Measurements from ENCODE around the gene RIMS3. TPM values are rescaled to one million over a fixed set of nuclear protein-coding genes. Genes with fewer than 3 reads are reported as not detected.
A peak's percentile ranks its signal among the peaks of the same experiment; 100 is the strongest.

The RIMS3 gene
- total RNA-seq (2021; ENCODE audit: unreplicated experiment): 9.0 TPM
- polyA plus RNA-seq (2012): 3.8 and 4.0 TPM in 2 replicates
- Bru-seq, nascent RNA: percentile 43 among the genes with signal in this experiment
- BruChase-seq, experiment 1, labeled RNA remaining after a 6-hour chase: percentile 53 among the genes with signal in this experiment
- BruChase-seq, experiment 2, labeled RNA remaining after a 2-hour chase: percentile 55 among the genes with signal in this experiment
- long read RNA-seq, full-length matches to known transcripts: 1 of 8 reads
- long read RNA-seq, partial matches to known transcripts: 0 of 8 reads
- long read RNA-seq, other reads (novel, unspliced or antisense): 7 of 8 reads

GRCh38 chr1:40665335-40666171 lies at the start of gene RIMS3:
Gene RIMS3, minus strand, starts transcription at chr1:40665682. Its CDS starts 23,757 bp downstream, at chr1:40641925.
- H3K27me3 ChIP-seq (ENCODE audit: insufficient read depth, low read length): no peaks in the 10 kb centered on the region
- peak within 1 kb of the TSS; percentile 53 to 71 for H3K4me3 ChIP-seq (replicated peaks in 1 of 2; ENCODE audit: low read depth in 1 of 2, low read length in 2 of 2)
- peak within 1 kb of the TSS; percentile 69 for H3K9ac ChIP-seq (ENCODE audit: low read length)
- ChIA-PET CTCF (interaction anchor here (0.8 to 1.6 kb wide), 2 partner anchors 26 to 40 kb away, joined by 4 read pairs; partner anchors contain the start of gene NFYC), RAD21 (ENCODE audit: low non-redundant PET in 1 of 2, low total read pairs in 2 of 2, uncharacterized antibody in 2 of 2, unreplicated experiment in 2 of 2) (no interaction called here), POLR2A (interaction anchor here (2.3 kb wide), 1 partner anchor 26 kb away, joined by 12 read pairs; the partner anchor contains the start of gene NFYC)
- H3K4me2 ChIP-seq (ENCODE audit: low read length): peak within 1 kb of the TSS; percentile 97
- peak within 1 kb of the TSS; percentile 86 for H2AFZ ChIP-seq (ENCODE audit: low read depth, low read length, poor library complexity, severe bottlenecking)
- H3K9me3 ChIP-seq (ENCODE audit: control insufficient read depth in 1 of 2, insufficient read depth in 1 of 2, low read depth in 1 of 2, low read length in 2 of 2): no peaks in the 10 kb centered on the region
- BruUV-seq (replicated peaks): no TSS peak
- H3K9me2 ChIP-seq (ENCODE audit: insufficient read depth): no peaks in the 10 kb centered on the region
- DNase-seq (ENCODE audit: low read depth, low spot score) (peak; percentile 42), ATAC-seq (peak; percentile 87)
- intact Hi-C loops (cut with micrococcal nuclease): loop anchor here (5.0 kb wide), 1 partner anchor 133 kb away; the partner anchor contains the start of gene ZNF684
- H3K36me3 ChIP-seq (ENCODE audit: control insufficient read depth in 1 of 2, insufficient read depth in 2 of 2, low read length in 2 of 2): no peaks in the 10 kb centered on the region
- no peaks in the 10 kb centered on the region for H3K79me2 ChIP-seq (ENCODE audit: insufficient read depth, low read length)
- TF ChIP-seq POLR2AphosphoS5 (IDR thresholded peaks at IDR 0.05; ENCODE audit: low read depth, low read length) (peak; percentile 61), EZH2phosphoT487 (IDR thresholded peaks at IDR 0.05; ENCODE audit: borderline replicate concordance) (no peak), SP1 (IDR thresholded peaks at IDR 0.05; ENCODE audit: low read depth) (0 out of 2 replicates have a peak, but pooled peaks have one; percentile 10), JUND (IDR thresholded peaks at IDR 0.05) (no peak), ELF1 (IDR thresholded peaks at IDR 0.05; ENCODE audit: borderline replicate concordance, low read depth) (no peak), ZFX (IDR thresholded peaks at IDR 0.05) (peak; percentile 27; the same call in 1 of the 2 replicates), CTCF (IDR thresholded peaks at IDR 0.05 in 2 of 3, conservative IDR thresholded peaks at IDR 0.05 in 1 of 3; ENCODE audit: borderline replicate concordance in 1 of 3, insufficient read depth in 1 of 3, low read depth in 2 of 3, low read length in 2 of 3) (peak; percentile 29 to 39 (median 33); a peak in 5 of 6 replicates), CEBPB (IDR thresholded peaks at IDR 0.05; ENCODE audit: low read depth) (no peak)
- H4K20me1 ChIP-seq (ENCODE audit: insufficient read depth): no peaks in the 10 kb centered on the region
- peaks cover 9 to 44% of the 10 kb centered on the region in 2 experiments for H3K4me1 ChIP-seq (ENCODE audit: control insufficient read depth in 1 of 2, insufficient read depth in 2 of 2, low read length in 2 of 2)
- H3K27ac ChIP-seq (ENCODE audit: low read depth, low read length): no peak within 1 kb of the TSS; the same call in 1 of the 2 replicates

Measured in HCT116 (cell line).